Measurements from ENCODE around the gene ARMH2. TPM values are rescaled to one million over a fixed set of nuclear protein-coding genes. Genes with fewer than 3 reads are reported as not detected.
"Not testable (repeated sequence)": the region's sequence is repeated elsewhere in the genome, so short reads cannot be mapped to it uniquely, and the experiment has no call there.

ARMH2 gene
- total RNA-seq, 2 experiments from 2014 or later, result 0.28 to 0.41 TPM

DNA sequence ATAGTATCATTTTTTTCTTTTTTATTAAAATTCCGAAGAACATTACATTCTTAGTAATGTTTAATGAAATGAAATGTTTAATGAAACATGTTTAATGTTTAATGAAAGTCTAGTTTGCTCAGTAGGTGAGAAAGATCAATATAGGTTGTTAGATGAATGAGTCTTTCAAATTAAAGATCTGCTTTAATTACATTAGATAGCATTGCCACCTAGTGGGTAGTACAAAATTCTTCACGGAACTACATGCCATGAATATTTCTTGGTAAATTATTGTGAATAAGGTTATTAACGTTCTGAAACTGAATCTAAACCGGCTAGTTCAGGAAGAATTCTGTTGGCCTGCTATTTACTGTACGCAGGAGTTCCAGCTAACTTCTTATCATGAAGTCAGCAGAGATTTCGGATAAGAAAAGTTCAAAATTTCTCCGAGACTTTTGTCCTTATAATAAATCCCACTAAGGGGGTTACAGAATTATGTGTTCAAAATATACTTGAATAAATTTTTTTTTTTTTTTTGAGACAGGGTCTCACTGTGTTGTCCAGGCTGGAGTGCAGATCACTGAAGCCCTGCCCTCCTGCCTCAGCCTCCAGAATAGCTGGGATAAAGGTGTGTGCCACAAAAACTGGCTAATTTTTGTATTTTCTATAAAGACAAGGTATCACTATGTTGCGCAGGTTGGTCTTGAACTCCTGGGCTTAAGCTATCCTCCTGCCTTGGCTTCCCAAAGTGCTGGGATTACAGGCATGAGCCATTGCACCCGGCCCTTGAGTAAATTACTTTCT is 31.8 kb downstream of the ARMH2 start:
- H3K36me3 Mint-ChIP-seq, result no peaks in the 10 kb centered on the region
- no peak overlapping the region for H3K4me3 Mint-ChIP-seq
- H3K9me3 Mint-ChIP-seq (ENCODE audit: low read depth), result no peaks in the 10 kb centered on the region
- H3K27me3 Mint-ChIP-seq, result no peaks in the 10 kb centered on the region
- CTCF ChIA-PET, result interaction anchor here (0.7 to 5.6 kb wide), 7 partner anchors 62 to 336 kb away, joined by 3 to 46 read pairs (median 4); no protein-coding TSS in a partner anchor
- peaks cover 9% of the 10 kb centered on the region for H3K4me1 Mint-ChIP-seq
- ATAC-seq, result peak; percentile 57
- no peak overlapping the region for H3K27ac Mint-ChIP-seq
- DNase-seq, result no peak

DNA sequence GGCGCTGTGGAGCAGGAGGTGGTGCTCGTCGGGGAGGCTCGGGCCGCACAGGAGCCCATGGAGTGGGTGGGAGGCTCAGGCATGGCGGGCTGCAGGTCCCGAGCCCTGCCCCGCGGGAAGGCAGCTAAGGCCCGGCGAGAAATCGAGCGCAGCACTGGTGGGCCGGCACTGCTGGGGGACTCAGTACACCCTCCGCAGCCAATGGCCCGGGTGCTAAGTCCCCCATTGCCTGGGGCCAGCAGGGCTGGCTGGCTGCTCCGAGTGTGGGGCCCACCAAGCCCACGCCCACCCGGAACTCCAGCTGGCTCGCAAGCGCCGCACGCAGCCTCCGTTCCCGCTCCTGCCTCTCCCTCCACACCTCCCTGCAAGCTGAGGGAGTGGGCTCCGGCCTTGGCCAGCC is 32.7 kb downstream of the ARMH2 start:
- H3K9me3 Mint-ChIP-seq (ENCODE audit: low read depth); H3K36me3 Mint-ChIP-seq; DNase-seq; H3K27me3 Mint-ChIP-seq; ATAC-seq; H3K27ac Mint-ChIP-seq; H3K4me3 Mint-ChIP-seq: not testable (repeated sequence)
- CTCF ChIA-PET, result interaction anchor here (1.2 to 5.6 kb wide), 3 partner anchors 183 to 194 kb away, joined by 4 to 46 read pairs (median 4); no protein-coding TSS in a partner anchor
- peaks cover 13% of the 10 kb centered on the region for H3K4me1 Mint-ChIP-seq

DNA sequence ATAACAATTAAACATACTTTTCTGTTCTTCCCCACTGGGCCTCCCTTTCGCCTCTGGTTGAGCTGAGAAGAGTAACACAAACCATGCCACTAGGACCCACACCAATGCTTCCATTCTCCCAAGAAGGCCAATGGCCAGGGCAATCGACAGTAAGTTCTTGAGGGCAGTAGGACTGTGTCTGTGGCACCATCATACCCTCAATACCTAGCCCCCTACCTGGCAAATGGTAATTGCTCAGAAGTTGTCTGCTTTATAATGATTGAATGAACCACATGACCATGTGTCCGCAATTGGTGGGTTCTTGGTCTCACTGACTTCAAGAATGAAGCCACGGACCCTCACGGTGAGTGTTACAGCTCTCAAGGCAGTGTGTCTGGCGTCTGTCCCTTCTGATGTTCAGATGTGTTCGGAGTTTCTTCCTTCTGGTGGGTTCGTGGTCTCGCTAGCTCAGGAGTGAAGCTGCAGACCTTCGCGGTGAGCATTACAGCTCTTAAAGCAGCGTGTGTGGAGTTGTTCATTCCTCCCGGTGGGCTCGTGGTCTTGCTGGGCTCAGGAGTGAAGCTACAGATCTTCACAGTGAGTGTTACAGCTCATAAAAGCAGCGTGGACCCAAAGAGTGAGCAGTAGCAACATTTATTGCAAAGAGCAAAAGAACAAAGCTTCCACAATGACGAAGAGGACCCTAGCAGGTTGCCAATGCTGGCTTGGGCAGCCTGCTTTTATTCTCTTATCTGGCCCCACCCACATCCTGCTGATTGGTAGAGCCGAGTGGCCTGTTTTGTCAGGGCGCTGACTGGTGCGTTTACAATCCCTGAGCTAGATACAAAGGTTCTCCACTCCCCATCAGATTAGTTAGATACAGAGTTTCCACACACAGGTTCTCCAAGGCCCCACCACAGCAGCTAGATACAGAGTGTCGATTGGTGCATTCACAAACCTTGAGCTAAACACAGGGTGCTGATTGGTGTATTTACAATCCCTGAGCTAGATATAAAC is 33.6 kb downstream of the ARMH2 start:
- H3K36me3 Mint-ChIP-seq; H3K27me3 Mint-ChIP-seq; DNase-seq; ATAC-seq; H3K9me3 Mint-ChIP-seq (ENCODE audit: low read depth); H3K27ac Mint-ChIP-seq; H3K4me3 Mint-ChIP-seq: not testable (repeated sequence)
- H3K4me1 Mint-ChIP-seq, result peaks cover 13% of the 10 kb centered on the region
- CTCF ChIA-PET, result interaction anchor here (1.0 to 5.6 kb wide), 2 partner anchors 43 to 182 kb away, joined by 4 to 46 read pairs; no protein-coding TSS in a partner anchor

DNA sequence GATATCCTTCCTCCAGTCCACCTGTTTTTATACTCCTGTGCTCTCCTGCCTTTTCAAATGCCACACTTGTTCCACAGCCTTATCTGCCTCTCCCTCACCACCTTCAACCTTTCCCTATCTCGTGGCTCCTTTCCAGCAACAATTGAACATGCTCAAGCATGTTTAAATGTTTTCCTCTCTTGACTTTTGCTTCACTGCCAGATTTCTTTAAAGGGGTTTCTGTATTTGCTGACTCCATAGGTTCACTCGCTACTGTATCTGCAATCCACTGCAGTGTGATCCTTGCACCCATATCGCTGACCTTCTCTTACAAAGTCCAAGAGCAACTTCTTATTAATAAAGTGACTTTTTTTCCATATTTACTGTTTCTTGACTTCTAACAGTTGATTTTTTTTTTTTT is 35.1 kb downstream of the ARMH2 start:
- CTCF ChIA-PET, result interaction anchor here (1.2 kb wide), 1 partner anchor 183 kb away, joined by 3 read pairs; no protein-coding TSS in a partner anchor
- ATAC-seq, result no peak
- H3K4me1 Mint-ChIP-seq, result peaks cover 13% of the 10 kb centered on the region
- H3K27me3 Mint-ChIP-seq, result no peaks in the 10 kb centered on the region
- no peak overlapping the region for H3K27ac Mint-ChIP-seq
- no peaks in the 10 kb centered on the region for H3K9me3 Mint-ChIP-seq (ENCODE audit: low read depth)
- no peak overlapping the region for H3K4me3 Mint-ChIP-seq
- no peaks in the 10 kb centered on the region for H3K36me3 Mint-ChIP-seq
- DNase-seq, result no peak

DNA sequence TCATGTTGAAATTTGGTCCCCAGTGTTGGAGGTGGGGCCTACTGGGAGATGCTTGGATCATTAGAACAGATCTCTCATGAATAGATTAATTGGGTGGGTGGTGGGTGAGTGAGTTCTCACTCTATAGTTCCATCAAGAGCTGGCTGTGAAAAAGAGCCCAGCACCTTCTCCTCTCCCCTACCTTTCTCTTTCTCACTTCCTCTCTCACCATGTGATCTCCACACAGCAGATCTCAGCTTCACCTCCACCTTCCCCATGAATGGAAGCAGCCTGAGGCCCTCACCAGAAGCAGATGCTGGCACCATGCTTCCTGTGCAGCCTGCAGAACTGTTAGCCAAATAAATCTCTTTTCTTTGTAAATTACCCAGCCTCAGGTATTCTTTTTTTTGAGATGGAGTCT is 36.9 kb downstream of the ARMH2 start:
- Mint-ChIP-seq H3K36me3 (no peaks in the 10 kb centered on the region), H3K27me3 (no peaks in the 10 kb centered on the region), H3K9me3 (ENCODE audit: low read depth) (no peaks in the 10 kb centered on the region), H3K4me3 (no peak overlapping the region), H3K4me1 (peaks cover 13% of the 10 kb centered on the region), H3K27ac (no peak overlapping the region)
- ATAC-seq (no peak), DNase-seq (no peak)
- CTCF ChIA-PET, result no interaction called here

DNA sequence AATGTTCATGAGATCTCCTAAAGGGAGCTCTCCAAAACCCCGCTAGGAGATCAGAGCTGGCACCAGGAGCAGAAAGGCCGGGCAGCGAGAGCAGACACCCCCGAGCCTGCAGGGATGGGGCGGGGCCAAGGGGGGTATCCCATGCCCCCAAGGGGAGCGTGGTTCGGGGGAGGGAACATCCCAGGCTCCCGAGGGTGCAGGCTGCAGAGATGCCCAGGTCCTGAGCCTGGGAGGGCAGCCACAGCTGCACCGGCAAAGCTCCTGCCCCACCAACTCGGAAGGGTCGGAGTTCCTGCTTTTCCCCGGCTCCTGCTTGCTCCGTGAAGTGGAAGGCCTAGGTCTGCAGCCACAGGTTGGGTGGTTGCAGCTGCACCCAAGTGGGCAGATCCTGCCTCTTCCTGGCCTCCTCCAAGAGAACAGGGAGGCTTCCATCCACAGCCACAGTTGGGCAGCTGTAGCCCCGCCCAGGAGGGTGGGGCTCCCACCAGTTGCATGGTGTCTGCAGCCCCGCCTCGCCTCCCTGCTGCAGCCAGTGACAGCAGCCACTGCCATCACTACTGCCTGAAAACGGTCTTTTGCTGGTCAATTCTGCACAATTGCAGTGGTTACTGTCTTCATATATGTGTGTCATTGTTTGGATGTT is 37.4 kb downstream of the ARMH2 start:
- Mint-ChIP-seq H3K27ac (no peak overlapping the region), H3K9me3 (ENCODE audit: low read depth) (no peaks in the 10 kb centered on the region), H3K4me1 (peaks cover 11% of the 10 kb centered on the region), H3K4me3 (no peak overlapping the region), H3K36me3 (no peaks in the 10 kb centered on the region), H3K27me3 (no peaks in the 10 kb centered on the region)
- CTCF ChIA-PET, result no interaction called here
- DNase-seq, result no peak
- peak; percentile 30 for ATAC-seq

DNA sequence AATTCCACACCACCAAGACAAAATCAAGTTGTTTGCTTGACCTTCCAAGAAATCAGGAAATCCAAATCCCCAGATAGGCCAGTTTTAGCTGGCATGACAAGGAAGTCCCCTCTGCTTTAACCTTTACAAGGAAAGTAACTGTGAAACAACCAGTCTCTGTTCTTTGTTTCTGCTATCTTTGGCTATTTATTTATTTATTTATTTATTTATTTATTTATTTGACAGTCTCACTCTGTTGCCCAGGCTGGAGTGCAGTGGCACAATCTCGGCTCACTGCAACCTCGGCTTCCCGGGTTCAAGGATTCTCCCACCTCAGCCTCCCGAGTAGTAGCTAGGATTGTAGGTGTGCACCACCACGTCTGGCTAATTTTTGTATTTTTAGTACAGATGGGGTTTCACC is 38.5 kb downstream of the ARMH2 start:
- Mint-ChIP-seq H3K4me3 (no peak overlapping the region), H3K9me3 (ENCODE audit: low read depth) (peaks cover 2% of the 10 kb centered on the region), H3K36me3 (no peaks in the 10 kb centered on the region), H3K27ac (no peak overlapping the region), H3K27me3 (no peaks in the 10 kb centered on the region), H3K4me1 (peaks cover 7% of the 10 kb centered on the region)
- DNase-seq, result no peak
- CTCF ChIA-PET, result interaction anchor here (1.3 kb wide), 1 partner anchor 179 kb away, joined by 4 read pairs; no protein-coding TSS in a partner anchor
- ATAC-seq, result no peak

DNA sequence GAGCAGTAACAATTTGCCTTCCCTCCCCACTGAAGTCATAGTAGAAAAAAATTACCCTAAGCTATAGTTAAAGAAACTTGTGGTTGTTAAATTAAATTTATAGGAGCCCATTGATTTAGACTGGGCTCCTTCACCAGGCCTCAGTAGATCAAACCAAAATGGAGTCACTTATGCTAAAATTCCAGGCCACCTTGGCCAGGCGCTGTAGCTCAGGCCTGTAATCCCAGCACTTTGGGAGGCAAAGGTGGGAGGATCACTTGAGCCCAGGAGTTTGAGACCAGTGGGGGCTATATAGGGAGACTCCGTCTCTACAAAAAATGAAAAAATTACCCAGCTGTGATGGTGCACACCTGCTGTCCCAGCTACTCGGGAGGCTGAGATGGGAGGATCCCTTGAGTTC is 39.0 kb downstream of the ARMH2 start:
- Mint-ChIP-seq H3K27me3 (no peaks in the 10 kb centered on the region), H3K36me3 (no peaks in the 10 kb centered on the region), H3K4me1 (peaks cover 5% of the 10 kb centered on the region), H3K4me3 (no peak overlapping the region), H3K9me3 (ENCODE audit: low read depth) (peaks cover 2% of the 10 kb centered on the region), H3K27ac (no peak overlapping the region)
- ATAC-seq (no peak), DNase-seq (no peak)
- CTCF ChIA-PET, result interaction anchor here (1.2 to 1.3 kb wide), 2 partner anchors 14 to 178 kb away, joined by 3 to 4 read pairs; no protein-coding TSS in a partner anchor

DNA sequence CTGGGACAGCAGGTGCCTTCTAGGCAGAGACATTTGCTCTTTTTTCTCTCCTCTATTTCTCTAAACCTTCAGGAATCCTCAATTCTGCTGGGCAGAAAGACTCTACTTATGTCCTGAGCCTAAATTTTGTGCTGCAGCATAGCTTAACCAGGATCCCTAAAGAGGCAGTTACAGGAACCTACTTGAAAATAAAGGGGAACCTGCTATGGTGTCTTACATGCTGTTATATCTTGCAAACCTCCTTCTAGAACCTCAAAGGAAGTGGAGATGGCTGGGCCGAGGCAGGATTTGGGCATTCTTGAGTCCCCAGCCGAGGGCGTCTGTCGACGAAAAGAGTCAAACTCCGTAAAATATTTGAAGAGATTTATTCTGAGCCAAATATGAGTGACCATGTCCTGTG is 41.1 kb downstream of the ARMH2 start:
- no peak overlapping the region for H3K27ac Mint-ChIP-seq
- H3K4me1 Mint-ChIP-seq, result peaks cover 5% of the 10 kb centered on the region
- H3K27me3 Mint-ChIP-seq, result no peaks in the 10 kb centered on the region
- no peak for DNase-seq
- peaks cover 2% of the 10 kb centered on the region for H3K9me3 Mint-ChIP-seq (ENCODE audit: low read depth)
- ATAC-seq, result no peak
- CTCF ChIA-PET, result no interaction called here
- no peak overlapping the region for H3K4me3 Mint-ChIP-seq
- no peaks in the 10 kb centered on the region for H3K36me3 Mint-ChIP-seq

DNA sequence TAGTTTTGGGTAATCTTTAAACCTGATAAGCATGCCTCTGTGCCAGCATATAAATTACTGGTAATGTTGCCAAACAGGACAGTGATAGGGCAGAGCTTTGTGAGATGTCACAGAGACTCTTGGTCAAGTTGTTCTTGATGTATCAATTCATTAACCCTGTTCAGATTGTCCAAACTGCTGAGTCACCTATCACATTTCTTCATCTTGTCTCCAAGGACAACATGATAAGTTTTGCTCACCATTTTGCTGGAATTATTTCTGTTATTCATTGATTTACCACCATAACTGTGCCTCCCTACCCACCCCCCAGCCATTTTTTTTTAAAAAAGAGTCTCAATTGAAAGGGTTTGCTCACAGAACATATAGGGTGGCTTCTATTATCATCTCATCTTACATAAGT is 43.4 kb downstream of the ARMH2 start:
- Mint-ChIP-seq H3K27me3 (peaks cover 9% of the 10 kb centered on the region), H3K9me3 (ENCODE audit: low read depth) (peaks cover 2% of the 10 kb centered on the region)
- CTCF ChIA-PET, result interaction anchor here (1.0 to 2.3 kb wide), 2 partner anchors 12 to 173 kb away, joined by 4 to 8 read pairs; no protein-coding TSS in a partner anchor

DNA sequence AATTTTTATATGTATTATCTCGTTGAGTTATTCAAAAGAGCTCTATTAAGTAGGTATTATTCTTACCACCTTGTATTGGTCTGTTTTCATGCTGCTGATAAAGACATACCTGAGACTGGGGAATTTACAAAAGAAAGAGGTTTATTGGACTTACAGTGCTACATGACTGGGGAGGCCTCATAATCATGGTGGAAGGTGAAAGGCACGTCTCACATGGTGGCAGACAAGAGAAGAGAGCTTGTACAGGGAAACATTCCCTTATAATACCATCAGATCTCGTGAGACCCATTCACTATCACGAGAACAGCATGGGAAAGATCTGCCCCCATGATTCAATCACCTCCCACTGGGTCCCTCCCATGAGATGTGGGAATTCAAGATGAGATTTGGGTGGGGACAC is 44.3 kb downstream of the ARMH2 start:
- not testable (repeated sequence) for H3K36me3 Mint-ChIP-seq; DNase-seq; H3K27me3 Mint-ChIP-seq; ATAC-seq; H3K27ac Mint-ChIP-seq; H3K9me3 Mint-ChIP-seq (ENCODE audit: low read depth); H3K4me3 Mint-ChIP-seq; H3K4me1 Mint-ChIP-seq
- CTCF ChIA-PET, result interaction anchor here (1.0 to 2.3 kb wide), 3 partner anchors 11 to 173 kb away, joined by 3 to 8 read pairs (median 4); no protein-coding TSS in a partner anchor

More for the DNA sequence above, 43.4 kb downstream of the ARMH2 start:
- H3K27ac Mint-ChIP-seq, result no peak overlapping the region
- DNase-seq, result no peak
- no peak overlapping the region for H3K4me3 Mint-ChIP-seq
- no peak for ATAC-seq
- peaks cover 6% of the 10 kb centered on the region for H3K36me3 Mint-ChIP-seq
- no peaks in the 10 kb centered on the region for H3K4me1 Mint-ChIP-seq

DNA sequence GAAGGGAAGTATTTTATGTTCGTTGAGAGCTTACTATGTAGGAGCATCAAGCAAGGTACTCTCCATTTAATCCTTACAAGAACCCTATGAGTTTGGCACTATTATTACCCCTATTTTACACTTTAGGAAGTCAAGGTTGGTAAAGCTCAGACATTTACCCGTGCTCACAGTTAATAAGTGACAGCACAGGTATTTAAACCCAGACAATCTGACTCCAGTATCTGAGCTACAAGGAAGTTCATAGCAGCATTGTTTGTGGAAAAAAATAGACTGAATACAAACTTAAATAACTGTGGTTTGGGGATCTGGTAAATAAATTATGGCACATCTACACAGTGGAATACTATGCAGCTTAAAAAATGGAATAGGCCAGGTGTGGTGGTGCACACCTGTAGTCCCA is 45.2 kb downstream of the ARMH2 start:
- peaks cover 2% of the 10 kb centered on the region for H3K4me1 Mint-ChIP-seq
- H3K36me3 Mint-ChIP-seq, result peaks cover 6% of the 10 kb centered on the region
- peaks cover 2% of the 10 kb centered on the region for H3K9me3 Mint-ChIP-seq (ENCODE audit: low read depth)
- no peak overlapping the region for H3K4me3 Mint-ChIP-seq
- CTCF ChIA-PET, result interaction anchor here (1.0 to 2.3 kb wide), 2 partner anchors 10 to 172 kb away, joined by 3 to 8 read pairs; no protein-coding TSS in a partner anchor
- DNase-seq (no peak), ATAC-seq (no peak)
- H3K27me3 Mint-ChIP-seq, result peaks cover 17% of the 10 kb centered on the region
- no peak overlapping the region for H3K27ac Mint-ChIP-seq
